ENCODE results near the gene PDZK1.
A peak's percentile ranks its signal among the peaks of the same experiment; 100 is the strongest.

PDZK1 gene

GRCh38 chr1:145740269-145740668, 33.1 kb upstream of the PDZK1 start (continued):
- TF ChIP-seq, protein P1, sequence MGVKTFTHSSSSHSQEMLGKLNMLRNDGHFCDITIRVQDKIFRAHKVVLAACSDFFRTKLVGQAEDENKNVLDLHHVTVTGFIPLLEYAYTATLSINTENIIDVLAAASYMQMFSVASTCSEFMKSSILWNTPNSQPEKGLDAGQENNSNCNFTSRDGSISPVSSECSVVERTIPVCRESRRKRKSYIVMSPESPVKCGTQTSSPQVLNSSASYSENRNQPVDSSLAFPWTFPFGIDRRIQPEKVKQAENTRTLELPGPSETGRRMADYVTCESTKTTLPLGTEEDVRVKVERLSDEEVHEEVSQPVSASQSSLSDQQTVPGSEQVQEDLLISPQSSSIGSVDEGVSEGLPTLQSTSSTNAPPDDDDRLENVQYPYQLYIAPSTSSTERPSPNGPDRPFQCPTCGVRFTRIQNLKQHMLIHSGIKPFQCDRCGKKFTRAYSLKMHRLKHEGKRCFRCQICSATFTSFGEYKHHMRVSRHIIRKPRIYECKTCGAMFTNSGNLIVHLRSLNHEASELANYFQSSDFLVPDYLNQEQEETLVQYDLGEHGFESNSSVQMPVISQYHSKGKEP (tag by site-specific recombination; IDR thresholded peaks at IDR 0.05), result peak; percentile 45
- TF ChIP-seq, protein P2, sequence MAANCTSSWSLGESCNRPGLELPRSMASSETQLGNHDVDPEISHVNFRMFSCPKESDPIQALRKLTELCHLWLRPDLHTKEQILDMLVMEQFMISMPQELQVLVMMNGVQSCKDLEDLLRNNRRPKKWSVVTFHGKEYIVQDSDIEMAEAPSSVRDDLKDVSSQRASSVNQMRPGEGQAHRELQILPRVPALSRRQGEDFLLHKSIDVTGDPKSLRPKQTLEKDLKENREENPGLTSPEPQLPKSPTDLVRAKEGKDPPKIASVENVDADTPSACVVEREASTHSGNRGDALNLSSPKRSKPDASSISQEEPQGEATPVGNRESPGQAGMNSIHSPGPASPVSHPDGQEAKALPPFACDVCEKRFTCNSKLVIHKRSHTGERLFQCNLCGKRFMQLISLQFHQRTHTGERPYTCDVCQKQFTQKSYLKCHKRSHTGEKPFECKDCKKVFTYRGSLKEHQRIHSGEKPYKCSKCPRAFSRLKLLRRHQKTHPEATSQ (tag by site-specific recombination; IDR thresholded peaks at IDR 0.05), result no peak
- 0 out of 2 replicates have a peak, but pooled peaks have one; percentile 17 for TF ChIP-seq ZNF549 (tag by site-specific recombination; IDR thresholded peaks at IDR 0.05)
- TF ChIP-seq ZNF654 (tag by site-specific recombination; IDR thresholded peaks at IDR 0.05; ENCODE audit: low read depth), result 0 out of 2 replicates have a peak, but pooled peaks have one; percentile 8
- TF ChIP-seq GLI2 (tag by site-specific recombination; IDR thresholded peaks at IDR 0.05; ENCODE audit: borderline replicate concordance, low read depth), result peak; percentile 91
- TF ChIP-seq ZNF600 (tag by site-specific recombination; IDR thresholded peaks at IDR 0.05), result no peak; the same call in 1 of the 2 replicates
- TF ChIP-seq REST (tag by site-specific recombination; IDR thresholded peaks at IDR 0.05), result no peak
- TF ChIP-seq ZNF580 (tag by site-specific recombination; IDR thresholded peaks at IDR 0.05), result 0 out of 2 replicates have a peak, but pooled peaks have one; percentile 29
- TF ChIP-seq ZNF121 (tag by site-specific recombination; IDR thresholded peaks at IDR 0.05), result no peak
- 0 out of 2 replicates have a peak, but pooled peaks have one; percentile 47 for TF ChIP-seq ZNF24 (tag by site-specific recombination; IDR thresholded peaks at IDR 0.05)
- TF ChIP-seq ZNF391 (tag by site-specific recombination; IDR thresholded peaks at IDR 0.05; ENCODE audit: borderline replicate concordance, low read depth), result 0 out of 2 replicates have a peak, but pooled peaks have one; percentile 76
- no peak for TF ChIP-seq BCL6B (tag by site-specific recombination; IDR thresholded peaks at IDR 0.05)
- no peak for TF ChIP-seq ZNF248 (tag by site-specific recombination; IDR thresholded peaks at IDR 0.05)

DNA sequence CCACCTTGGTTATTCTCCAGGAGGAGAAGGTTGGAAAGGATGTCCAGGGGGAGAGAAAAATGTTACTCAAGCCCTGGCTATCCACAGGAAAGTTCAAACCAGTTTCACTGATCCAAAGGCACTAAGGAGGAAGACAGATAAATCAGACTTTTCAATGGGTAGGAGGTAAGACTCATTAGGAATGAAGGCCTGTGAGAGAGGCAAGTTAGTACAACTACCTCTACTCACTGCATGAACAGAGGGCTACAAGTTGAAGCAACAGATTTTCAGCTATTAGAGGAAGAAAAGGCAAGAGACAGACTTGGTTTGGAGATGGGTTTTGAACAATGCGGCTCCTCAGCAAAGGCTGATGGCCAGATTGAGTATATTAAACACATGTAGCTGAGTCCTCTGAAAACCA, 29.0 kb upstream of the PDZK1 start:
- no peaks in the 10 kb centered on the region for H3K9me3 ChIP-seq (ENCODE audit: control insufficient read depth, insufficient read depth, low read depth, low read length)
- no peak for TF ChIP-seq ZFP69B (tag by site-specific recombination; IDR thresholded peaks at IDR 0.05)
- peak; percentile 35; the same call in 1 of the 2 replicates for TF ChIP-seq SCRT2 (tag by site-specific recombination; IDR thresholded peaks at IDR 0.05)
- no peak for TF ChIP-seq ZNF510 (tag by site-specific recombination; IDR thresholded peaks at IDR 0.05; ENCODE audit: insufficient replicate concordance)
- no peak overlapping the region for H3K27ac ChIP-seq (ENCODE audit: extremely low read depth, low read depth, low read length)
- ChIA-PET POLR2A (no interaction called here), CTCF (interaction anchor here (0.9 kb wide), 1 partner anchor 16 kb away, joined by 5 read pairs; no protein-coding TSS in a partner anchor)
- 0 out of 2 replicates have a peak, but pooled peaks cover 2% of the 10 kb centered on the region for H3K4me1 ChIP-seq (ENCODE audit: control insufficient read depth, insufficient read depth, low read length)
- no peak overlapping the region for H3K4me3 ChIP-seq (ENCODE audit: low read depth, low read length)
- no peaks in the 10 kb centered on the region for H3K36me3 ChIP-seq (ENCODE audit: control insufficient read depth in 2 of 2, insufficient read depth in 1 of 2, low read length in 2 of 2)
